K562 (cell line): ENCODE measurements around the gene EEF2K. TPM values are rescaled to one million over a fixed set of nuclear protein-coding genes. Genes with fewer than 3 reads are reported as not detected.

Source experiments
- ATF3 ChIP-seq, 2 experiments: fragments of 450-650 bp in 1 of 2; sonication (generic) in 1 of 2; formaldehyde crosslinking in 1 of 2; IDR thresholded peaks in 1 of 2; conservative IDR thresholded peaks in 1 of 2; 2 replicates each; pipeline versions ENCODE4 v1.6.1 to v1.8.1; 2016 to 2023; ENCODE audit warnings: mild to moderate bottlenecking in 2 of 2, moderate library complexity in 2 of 2, inconsistent platforms in 1 of 2, missing genetic modification reagents in 1 of 2
- BRD9 ChIP-seq: fragments of 450-650 bp; IDR thresholded peaks from 2 replicates; pipeline ENCODE4 v1.6.1; 2018; ENCODE audit warnings: low read depth; ENCODE audit not compliant: partially characterized antibody
- CGGBP1 ChIP-seq: fragments of 250-450 bp; sonication (Bioruptor Pico); IDR thresholded peaks from 2 replicates; pipeline ENCODE4 v1.9.0; 2021; ENCODE audit warnings: mild to moderate bottlenecking
- HSF4 ChIP-seq: fragments of 250-450 bp; sonication (Bioruptor Pico); IDR thresholded peaks from 2 replicates; pipeline ENCODE4 v2.1.2; 2022; ENCODE audit warnings: mild to moderate bottlenecking, moderate library complexity, borderline replicate concordance
- JUN ChIP-seq, 2 experiments: sonication (generic) in 1 of 2; formaldehyde crosslinking in 1 of 2; IDR thresholded peaks; 2 replicates each; pipeline versions ENCODE4 v1.6.1 to v1.8.0; 2012 to 2022; ENCODE audit warnings: borderline replicate concordance in 2 of 2, mild to moderate bottlenecking in 2 of 2, improper control_type of control experiment in 1 of 2, low read depth in 1 of 2, low read length in 1 of 2, missing genetic modification reagents in 1 of 2
- MAZ ChIP-seq, 2 experiments: fragments of 450-650 bp in 1 of 2; sonication (generic) in 1 of 2; formaldehyde crosslinking; IDR thresholded peaks in 1 of 2; conservative IDR thresholded peaks in 1 of 2; 2 replicates each; pipeline versions ENCODE4 v1.4.0 to v1.5.0; 2020; ENCODE audit warnings: mild to moderate bottlenecking in 1 of 2, missing genetic modification reagents in 1 of 2
- MTA1 ChIP-seq: fragments of 450-650 bp; IDR thresholded peaks from 2 replicates; pipeline ENCODE4 v1.6.1; 2017; ENCODE audit warnings: borderline replicate concordance
- NCOR1 ChIP-seq: fragments of 450-650 bp; IDR thresholded peaks from 2 replicates; pipeline ENCODE4 v1.6.1; 2016; ENCODE audit warnings: mild to moderate bottlenecking, moderate library complexity
- NFIC ChIP-seq: fragments of 450-650 bp; IDR thresholded peaks from 2 replicates; pipeline ENCODE4 v1.6.1; 2017; ENCODE audit warnings: mild to moderate bottlenecking, inconsistent platforms
- NR3C1 ChIP-seq: sonication (generic); formaldehyde crosslinking; IDR thresholded peaks from 2 replicates; pipeline ENCODE4 v1.8.1; 2022; ENCODE audit warnings: missing genetic modification reagents
- PHB2 ChIP-seq: fragments of 450-650 bp; IDR thresholded peaks from 2 replicates; pipeline ENCODE4 v1.6.1; 2017; ENCODE audit warnings: low read depth
- PHF20 ChIP-seq: fragments of 450-650 bp; IDR thresholded peaks from 2 replicates; pipeline ENCODE4 v1.6.1; 2018; ENCODE audit not compliant: partially characterized antibody
- SPI1 ChIP-seq: IDR thresholded peaks from 2 replicates; pipeline ENCODE4 v1.6.1; 2011; ENCODE audit warnings: low read depth, low read length, control low read depth, borderline replicate concordance
- TCFL5 ChIP-seq: fragments of 250-450 bp; sonication (Bioruptor Pico); conservative IDR thresholded peaks from 2 replicates; pipeline ENCODE4 v1.6.1; 2021; ENCODE audit warnings: mild to moderate bottlenecking, moderate library complexity, matching md5 sums
- TFAP4 ChIP-seq: sonication (generic); formaldehyde crosslinking; IDR thresholded peaks from 2 replicates; pipeline ENCODE4 v1.8.0; 2022; ENCODE audit warnings: missing genetic modification reagents, mild to moderate bottlenecking, moderate library complexity, borderline replicate concordance
- VEZF1 ChIP-seq: fragments of 200-800 bp; sonication (Bioruptor generic); IDR thresholded peaks from 2 replicates; pipeline ENCODE4 v1.6.1; 2017; ENCODE audit warnings: missing genetic modification characterization, missing compliant biosample characterization
- ZBTB26 ChIP-seq: fragments of 450-650 bp; formaldehyde crosslinking; IDR thresholded peaks from 2 replicates; pipeline ENCODE4 v1.4.0; 2022; ENCODE audit warnings: missing genetic modification characterization
- ZNF12 ChIP-seq: sonication (generic); formaldehyde crosslinking; IDR thresholded peaks from 2 replicates; pipeline ENCODE4 v1.4.0; 2020; ENCODE audit warnings: mild to moderate bottlenecking, missing genetic modification reagents
- polyA plus RNA-seq, 8 experiments: library from polyadenylated mRNA; depleted of rRNA in 4 of 8; stranded (reverse) in 5 of 8; unstranded in 3 of 8; fragments of >200 nt; fragmentation: Nextera tagmentation in 2 of 8; fragmentation: Illumina TruSeq in 1 of 8; extraction: Ambion mirVana in 2 of 8; extraction: Trizol in 1 of 8; gene quantifications; 2 replicates each; pipeline versions ENCODE4 v1.2.1 to v1.2.3, GENCODE V29; 2011 to 2014; ENCODE audit warnings: inconsistent platforms in 1 of 8, missing spikeins in 1 of 8
- total RNA-seq, 7 experiments: library from RNA; depleted of rRNA in 6 of 7; stranded (reverse); fragments of >200 nt in 6 of 7; fragmentation: Illumina TruSeq in 2 of 7; extraction: Trizol in 2 of 7; gene quantifications; 2 replicates each; pipeline versions ENCODE4 v1.2.1 to v1.2.3, GENCODE V29; 2011 to 2021; ENCODE audit warnings: low replicate concordance in 1 of 7

Gene EEF2K
- total and polyA plus RNA-seq, 9 of the 15 experiments (the other 6 are each of a cell fraction or from before 2014, with no cell fraction given) = 3.0 to 35.2 (median 12.2) TPM

GRCh38 chr16:22195695-22196558 is 10.2 kb upstream of the EEF2K start (continued):
- TF ChIP-seq VEZF1 (CRISPR knock-in tag) (peak; percentile 74), PHF20 (peak; percentile 44), HSF4 (CRISPR knock-in tag) (0 out of 2 replicates have a peak, but pooled peaks have one; percentile 27), ZNF12 (0 out of 2 replicates have a peak, but pooled peaks have one; percentile 25), MTA1 (peak; percentile 61; the same call in 1 of the 2 replicates), ZBTB26 (no peak), NR3C1 (no peak), PHB2 (no peak), NCOR1 (no peak), BRD9 (peak; percentile 97), TFAP4 (CRISPR knock-in tag) (peak; percentile 68; the same call in 1 of the 2 replicates), MAZ (CRISPR knock-in tag; conservative IDR thresholded peaks at IDR 0.05 in 1 of 2, IDR thresholded peaks at IDR 0.05 in 1 of 2) (peak; percentile 73 to 94), TCFL5 (no peak), JUN (IDR thresholded peaks at IDR 0.05; ENCODE audit: borderline replicate concordance, low read depth, low read length) (0 out of 2 replicates have a peak, but pooled peaks have one; percentile 4), JUN (CRISPR knock-in tag; IDR thresholded peaks at IDR 0.05; ENCODE audit: borderline replicate concordance) (peak; percentile 80; the same call in 1 of the 2 replicates), CGGBP1 (CRISPR knock-in tag) (0 out of 2 replicates have a peak, but pooled peaks have one; percentile 25), SPI1 (peak; percentile 22; the same call in 1 of the 2 replicates), NFIC (peak; percentile 84), ATF3 (IDR thresholded peaks at IDR 0.05) (no peak), ATF3 (CRISPR knock-in tag; conservative IDR thresholded peaks at IDR 0.05) (no peak)
